Breast epithelium (tissue), 3 donors: ENCODE measurements around the gene EPHB2.

Experiments
- CTCF ChIP-seq, 3 donors: fragments of 450-650 bp; IDR thresholded peaks; one replicate each; pipeline ENCODE4 v1.5.1; 2016 to 2017; ENCODE audit warnings: antibody characterized with exemption in 3 of 3, mild to moderate bottlenecking in 3 of 3, moderate library complexity in 3 of 3
- POLR2A ChIP-seq: fragments of 450-650 bp; IDR thresholded peaks from one replicate; pipeline ENCODE4 v1.6.1; 2016; ENCODE audit warnings: antibody characterized with exemption, mild to moderate bottlenecking, moderate library complexity
- POLR2AphosphoS5 ChIP-seq, 3 donors: sonication (generic); formaldehyde crosslinking; IDR thresholded peaks; one replicate each; pipeline ENCODE4 v1.6.1; 2017; ENCODE audit warnings: antibody characterized with exemption in 3 of 3

GRCh38 chr1:22855668-22856606, 145.3 kb downstream of the EPHB2 start:
- TF ChIP-seq POLR2A (no peak), CTCF (IDR thresholded peaks at IDR 0.05) (no peak), POLR2AphosphoS5 (IDR thresholded peaks at IDR 0.05) (no peak)
